B cell (primary cell): ENCODE measurements around the gene TSSC4. TPM values are rescaled to one million over a fixed set of nuclear protein-coding genes. Genes with fewer than 3 reads are reported as not detected.

Source experiments
- ATAC-seq: fragments of 200-7000 bp; cut with Tn5 transposase; one replicate; pipeline ENCODE4 v1.10.0; 2021; ENCODE audit warnings: low read depth, mild to moderate bottlenecking, moderate number of reproducible peaks, moderate library complexity
- CTCF ChIA-PET: fragments of 350-600 bp; sonication (Branson Sonifier 250); formaldehyde crosslinking; loops from one replicate; lab custom pipeline; 2021; ENCODE audit warnings: antibody characterized with exemption, inconsistent platforms; lab: Charles Lee
- POLR2A ChIA-PET: fragments of 350-600 bp; sonication (Branson Sonifier 250); formaldehyde crosslinking; loops from one replicate; lab custom pipeline; 2021; ENCODE audit warnings: antibody characterized with exemption; lab: Charles Lee
- DNase-seq: peaks from one replicate; pipeline ENCODE4 v3.0.0; 2013
- H2AFZ ChIP-seq: 2 replicates; pipeline ENCODE4 v1.6.1; 2012; ENCODE audit warnings: mild to moderate bottlenecking, low read depth, low read length; ENCODE audit not compliant: insufficient read depth, poor library complexity, severe bottlenecking
- H3K27ac ChIP-seq, 2 donors: 1 replicate in 1 of 2; 2 replicates in 1 of 2; pipeline ENCODE4 v1.5.1; 2012 to 2013; ENCODE audit warnings: low read length in 2 of 2, mild to moderate bottlenecking in 2 of 2, moderate library complexity in 1 of 2
- H3K27me3 ChIP-seq, 4 experiments: fragments of 200-600 bp in 1 of 4; sonication (generic) in 1 of 4; replicated peaks in 1 of 4; 1 replicate in 2 of 4; 2 replicates in 2 of 4; pipeline versions ENCODE4 v1.6.1 to v1.7.0; 2013 to 2016; ENCODE audit warnings: low read length in 3 of 4, mild to moderate bottlenecking in 2 of 4, mixed read lengths in 1 of 4, moderate library complexity in 1 of 4; ENCODE audit not compliant: insufficient read depth in 4 of 4, control insufficient read depth in 3 of 4; ENCODE audit errors: control extremely low read depth in 1 of 4
- H3K36me3 ChIP-seq, 2 experiments: replicated peaks in 1 of 2; 1 replicate in 1 of 2; 2 replicates in 1 of 2; pipeline versions ENCODE4 v1.6.1 to v1.7.1; 2013; ENCODE audit warnings: low read length in 1 of 2; ENCODE audit not compliant: insufficient read depth in 2 of 2, control insufficient read depth in 1 of 2; ENCODE audit errors: control extremely low read depth in 1 of 2, extremely low read depth in 1 of 2
- H3K4me1 ChIP-seq, 2 donors: fragments of 200-600 bp in 1 of 2; sonication (generic) in 1 of 2; 1 replicate in 1 of 2; 2 replicates in 1 of 2; pipeline versions ENCODE4 v1.5.1 to v1.6.1; 2013 to 2017; ENCODE audit warnings: low read length in 2 of 2; ENCODE audit not compliant: control insufficient read depth in 2 of 2, insufficient read depth in 2 of 2
- H3K4me2 ChIP-seq: replicated peaks from 2 replicates; pipeline ENCODE3; 2012; ENCODE audit warnings: mild to moderate bottlenecking, low read depth, low read length; ENCODE audit not compliant: poor library complexity, severe bottlenecking
- H3K4me3 ChIP-seq, 5 experiments: fragments of 200-600 bp in 1 of 5; sonication (generic) in 1 of 5; 1 replicate in 3 of 5; 2 replicates in 2 of 5; pipeline versions ENCODE4 v1.5.1 to v1.7.0; 2011 to 2016; ENCODE audit warnings: low read length in 4 of 5, mild to moderate bottlenecking in 4 of 5, low read depth in 2 of 5, control low read depth in 1 of 5, moderate library complexity in 1 of 5; ENCODE audit not compliant: insufficient read depth in 1 of 5; ENCODE audit errors: control extremely low read depth in 1 of 5, extremely low read depth in 1 of 5
- H3K79me2 ChIP-seq: fragments of 200-600 bp; sonication (generic); one replicate; pipeline ENCODE4 v1.6.0; 2016; ENCODE audit warnings: low read length; ENCODE audit not compliant: control insufficient read depth, insufficient read depth
- H3K9ac ChIP-seq: fragments of 200-600 bp; sonication (generic); 2 replicates; pipeline ENCODE4 v1.6.1; 2017; ENCODE audit warnings: mild to moderate bottlenecking, low read length, moderate library complexity
- H3K9me3 ChIP-seq, 3 donors: one replicate each; pipeline versions ENCODE4 v1.6.1 to v1.7.1; 2013; ENCODE audit warnings: low read length in 2 of 3; ENCODE audit not compliant: control insufficient read depth in 2 of 3, insufficient read depth in 1 of 3; ENCODE audit errors: control extremely low read depth in 1 of 3
- H4K20me1 ChIP-seq: 2 replicates; pipeline ENCODE4 v1.6.0; 2012; ENCODE audit warnings: mild to moderate bottlenecking, low read length; ENCODE audit not compliant: insufficient read depth, control insufficient read depth, poor library complexity, severe bottlenecking
- H3K27ac Mint-ChIP-seq: one replicate; pipeline ENCODE4 v1.8.0; 2021; ENCODE audit warnings: mixed read lengths
- H3K27me3 Mint-ChIP-seq: one replicate; pipeline ENCODE4 v1.8.0; 2021; ENCODE audit warnings: mixed read lengths
- H3K4me1 Mint-ChIP-seq: one replicate; pipeline ENCODE4 v1.8.0; 2021; ENCODE audit warnings: mixed read lengths
- H3K4me3 Mint-ChIP-seq: one replicate; pipeline ENCODE4 v1.8.0; 2021; ENCODE audit warnings: mixed read lengths
- H3K9me3 Mint-ChIP-seq: one replicate; pipeline ENCODE4 v1.8.0; 2022; ENCODE audit warnings: mixed read lengths; ENCODE audit not compliant: insufficient read depth
- CTCF ChIP-seq: fragments of 200-600 bp; IDR thresholded peaks from one replicate; pipeline ENCODE4 v1.8.0; 2022; ENCODE audit warnings: antibody characterized with exemption, mild to moderate bottlenecking
- EZH2 ChIP-seq: IDR thresholded peaks from 2 replicates; pipeline ENCODE4 v1.6.1; 2012; ENCODE audit warnings: borderline replicate concordance, low read depth, mild to moderate bottlenecking, moderate library complexity, low read length; ENCODE audit not compliant: insufficient read depth, poor library complexity, severe bottlenecking
- WGBS: methylation state at CpG from one replicate; pipeline ENCODE4 v1.1.5; 2013; ENCODE audit warnings: missing lambda C conversion rate; ENCODE audit not compliant: insufficient coverage; 5-methylcytosine and 5-hydroxymethylcytosine counted together
- intact Hi-C: fragments of 100-400 bp; cut with micrococcal nuclease; formaldehyde crosslinking; loops from one replicate; pipeline ENCODE4 v1.10.0; 2022
- polyA plus RNA-seq: library from polyadenylated mRNA; depleted of rRNA; stranded (reverse); fragments of >200 nt; gene quantifications from 2 replicates; pipeline ENCODE4 v1.2.3, GENCODE V29; 2012
- total RNA-seq, 2 donors: library from RNA; stranded (reverse); fragments of 120-200 nt in 1 of 2; gene quantifications; 1 replicate in 1 of 2; 2 replicates in 1 of 2; pipeline versions ENCODE4 v1.2.3 to v1.2.4, GENCODE V29; 2013 to 2022

The TSSC4 gene
- total and polyA plus RNA-seq, 2 donors (not counting 1 experiment from before 2014, with no cell fraction given): 49.4 to 57.5 TPM

- WGBS: 95% methylated on average over 12 of the region's 12 CpGs
- no peak overlapping the region for H3K27ac ChIP-seq
- H2AFZ ChIP-seq: no peak overlapping the region
- CTCF ChIA-PET: no interaction called here
- H3K36me3 ChIP-seq: no peaks in the 10 kb centered on the region
- no peak overlapping the region for H3K4me3 ChIP-seq
- no peaks in the 10 kb centered on the region for H3K79me2 ChIP-seq
- no peak for DNase-seq
- no peaks in the 10 kb centered on the region for H3K9me3 Mint-ChIP-seq
- no peak overlapping the region for H3K4me3 Mint-ChIP-seq
- peaks cover 2% of the 10 kb centered on the region for H3K4me1 Mint-ChIP-seq
- no peaks in the 10 kb centered on the region for H4K20me1 ChIP-seq
- no peak overlapping the region for H3K4me2 ChIP-seq
- TF ChIP-seq CTCF (no peak), EZH2 (no peak)
- POLR2A ChIA-PET: no interaction called here
- no peaks in the 10 kb centered on the region for H3K27me3 ChIP-seq
- intact Hi-C loops: no loop called here
- no peak for ATAC-seq
- no peaks in the 10 kb centered on the region for H3K4me1 ChIP-seq
- H3K9ac ChIP-seq: no peak overlapping the region
- H3K9me3 ChIP-seq: no peaks in the 10 kb centered on the region
- H3K27ac Mint-ChIP-seq: no peak overlapping the region
- no peaks in the 10 kb centered on the region for H3K27me3 Mint-ChIP-seq
Measured at GRCh38 chr11:2369320-2369719, 31.2 kb upstream of the TSSC4 start.

- H3K27me3 ChIP-seq: no peaks in the 10 kb centered on the region
- ATAC-seq: no peak
- POLR2A ChIA-PET: no interaction called here
- CTCF ChIA-PET: no interaction called here
- Mint-ChIP-seq H3K9me3 (no peaks in the 10 kb centered on the region), H3K27me3 (no peaks in the 10 kb centered on the region), H3K27ac (no peak overlapping the region), H3K4me1 (peaks cover 2% of the 10 kb centered on the region), H3K4me3 (no peak overlapping the region)
- WGBS: 97% methylated on average over 4 of the region's 9 CpGs
- no peaks in the 10 kb centered on the region for H4K20me1 ChIP-seq
- intact Hi-C loops: no loop called here
- no peaks in the 10 kb centered on the region for H3K36me3 ChIP-seq
- H3K4me1 ChIP-seq: no peaks in the 10 kb centered on the region
- DNase-seq: no peak
- no peak overlapping the region for H3K4me3 ChIP-seq
- no peaks in the 10 kb centered on the region for H3K79me2 ChIP-seq
- TF ChIP-seq CTCF: no peak
- TF ChIP-seq EZH2: no peak
- no peak overlapping the region for H3K27ac ChIP-seq
- no peak overlapping the region for H3K9ac ChIP-seq
- no peak overlapping the region for H3K4me2 ChIP-seq
- H2AFZ ChIP-seq: no peak overlapping the region
- no peaks in the 10 kb centered on the region for H3K9me3 ChIP-seq
Measured at GRCh38 chr11:2369896-2370295, 30.7 kb upstream of the TSSC4 start.
